Measurements from ENCODE around the gene DNASE2B. TPM values are rescaled to one million over a fixed set of nuclear protein-coding genes. Genes with fewer than 3 reads are reported as not detected.

Gene DNASE2B
- total RNA-seq, 1 donor from 2014 or later, result 21.7 TPM

- no peak for ATAC-seq
- intact Hi-C loops (cut with DNase I), result no loop called here
- H3K27me3 ChIP-seq, result no peaks in the 10 kb centered on the region
These were observed 44.6 kb upstream of the DNASE2B start for GRCh38 chr1:84353695-84354094.

DNA sequence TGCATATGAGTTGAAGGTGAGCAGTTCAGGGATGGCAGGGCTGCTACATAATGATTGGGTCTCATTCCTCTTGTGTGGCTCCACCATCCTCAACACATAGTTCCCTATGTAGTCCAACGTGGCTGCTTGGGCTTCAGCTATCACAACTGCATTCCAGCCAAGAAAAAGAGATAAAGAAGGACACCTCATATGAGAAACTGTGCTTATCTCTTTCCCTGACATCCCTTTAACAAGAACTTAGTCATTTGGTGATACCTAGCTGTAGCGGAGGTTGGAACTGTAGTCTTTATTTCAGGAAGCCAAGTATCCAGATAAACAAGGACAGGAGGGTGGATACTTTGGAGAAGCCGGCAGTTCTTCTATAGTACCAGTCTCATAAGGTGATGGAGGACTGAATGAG is 42.7 kb upstream of the DNASE2B start:
- Histone ChIP-seq H3K4me1 (no peaks in the 10 kb centered on the region), H3K4me3 (no peak overlapping the region), H3K36me3 (no peaks in the 10 kb centered on the region), H3K27ac (no peak overlapping the region), H3K9me3 (no peaks in the 10 kb centered on the region), H3K27me3 (no peaks in the 10 kb centered on the region)
- ATAC-seq (no peak), DNase-seq (no peak)
- TF ChIP-seq CTCF (IDR thresholded peaks at IDR 0.05), result no peak
- intact Hi-C loops (cut with DNase I), result no loop called here

More at GRCh38 chr1:84353695-84354094, 44.6 kb upstream of the DNASE2B start:
- H3K4me1 ChIP-seq, result no peaks in the 10 kb centered on the region
- TF ChIP-seq CTCF (IDR thresholded peaks at IDR 0.05), result no peak
- H3K9me3 ChIP-seq, result no peaks in the 10 kb centered on the region
- no peak overlapping the region for H3K4me3 ChIP-seq
- H3K36me3 ChIP-seq, result no peaks in the 10 kb centered on the region
- DNase-seq, result no peak
- no peak overlapping the region for H3K27ac ChIP-seq

DNA sequence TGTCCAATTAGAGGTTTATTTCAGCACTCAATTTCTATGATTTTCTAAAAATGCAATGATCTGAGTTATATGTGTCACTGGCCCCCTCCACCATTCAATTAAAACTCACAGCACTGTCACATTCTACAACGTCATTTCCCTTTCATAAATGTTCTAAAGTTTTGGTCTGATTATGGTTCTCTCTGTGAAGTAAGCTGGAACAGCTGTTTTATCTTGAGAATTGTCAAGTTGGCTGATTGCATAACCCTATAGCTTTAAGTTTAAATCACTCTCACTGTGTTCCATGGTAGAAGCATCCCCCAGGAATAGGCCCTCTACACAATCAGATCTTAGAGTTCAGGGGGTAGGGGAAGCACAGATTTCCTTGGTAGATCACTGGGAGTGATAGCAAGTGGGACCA is 41.4 kb upstream of the DNASE2B start:
- Histone ChIP-seq H3K4me3 (no peak overlapping the region), H3K9me3 (no peaks in the 10 kb centered on the region), H3K27me3 (no peaks in the 10 kb centered on the region), H3K36me3 (no peaks in the 10 kb centered on the region), H3K4me1 (no peaks in the 10 kb centered on the region), H3K27ac (no peak overlapping the region)
- DNase-seq (no peak), ATAC-seq (no peak)
- intact Hi-C loops (cut with DNase I), result no loop called here
- no peak for TF ChIP-seq CTCF (IDR thresholded peaks at IDR 0.05)

DNA sequence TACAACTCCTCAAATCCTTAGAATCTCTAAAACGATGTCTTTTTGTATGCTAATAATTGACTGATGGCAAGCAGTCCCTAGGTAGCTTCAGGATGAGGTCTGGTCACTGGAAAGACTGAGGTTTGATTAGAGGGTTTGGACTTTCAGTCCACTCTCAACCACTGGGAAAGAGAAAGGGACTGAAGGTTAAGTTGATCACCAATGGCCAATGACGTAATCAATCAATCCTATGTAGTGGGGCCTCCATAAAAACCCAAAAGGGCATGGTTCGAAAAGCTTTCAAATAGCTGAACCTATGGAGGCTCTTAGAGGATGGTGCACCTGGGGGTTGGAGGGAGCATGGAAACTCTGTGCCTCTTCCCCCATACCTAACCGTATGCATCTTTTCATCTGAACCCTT is 39.6 kb upstream of the DNASE2B start:
- DNase-seq (no peak), ATAC-seq (no peak)
- Histone ChIP-seq H3K9me3 (no peaks in the 10 kb centered on the region), H3K27ac (no peak overlapping the region), H3K36me3 (no peaks in the 10 kb centered on the region), H3K4me1 (no peaks in the 10 kb centered on the region), H3K4me3 (no peak overlapping the region), H3K27me3 (no peaks in the 10 kb centered on the region)
- intact Hi-C loops (cut with DNase I), result no loop called here
- TF ChIP-seq CTCF (IDR thresholded peaks at IDR 0.05), result no peak

GRCh38 chr1:84360316-84360715 is 38.0 kb upstream of the DNASE2B start:
- Histone ChIP-seq H3K27me3 (no peaks in the 10 kb centered on the region), H3K4me1 (no peaks in the 10 kb centered on the region), H3K4me3 (no peak overlapping the region), H3K9me3 (no peaks in the 10 kb centered on the region), H3K27ac (no peak overlapping the region), H3K36me3 (no peaks in the 10 kb centered on the region)
- no peak for DNase-seq
- no peak for TF ChIP-seq CTCF (IDR thresholded peaks at IDR 0.05)
- intact Hi-C loops (cut with DNase I), result no loop called here
- ATAC-seq, result peak; percentile 51

DNA sequence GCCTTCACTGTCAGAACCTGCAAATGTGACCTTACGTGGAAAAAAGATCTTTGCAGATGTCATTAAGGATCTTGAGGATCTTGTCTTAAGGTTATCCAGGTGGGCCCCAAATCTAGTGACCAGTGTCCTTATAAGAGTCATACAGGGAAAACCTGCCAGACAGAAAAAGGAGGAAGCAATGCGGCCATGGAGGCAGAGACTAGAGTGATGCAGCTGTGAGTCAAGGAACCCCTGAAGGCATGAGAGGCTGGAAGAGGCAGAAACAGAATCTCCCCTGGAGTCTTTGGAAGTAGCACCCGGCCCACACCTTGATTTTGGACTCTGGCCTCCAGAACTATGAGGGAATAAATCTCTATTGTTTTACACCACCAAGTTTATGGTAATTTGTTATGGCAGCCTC is 36.5 kb upstream of the DNASE2B start:
- intact Hi-C loops (cut with DNase I), result no loop called here
- no peak overlapping the region for H3K27ac ChIP-seq
- peaks cover 3% of the 10 kb centered on the region for H3K4me1 ChIP-seq
- no peaks in the 10 kb centered on the region for H3K36me3 ChIP-seq
- TF ChIP-seq CTCF (IDR thresholded peaks at IDR 0.05), result no peak
- no peak overlapping the region for H3K4me3 ChIP-seq
- no peaks in the 10 kb centered on the region for H3K27me3 ChIP-seq
- ATAC-seq, result no peak
- no peaks in the 10 kb centered on the region for H3K9me3 ChIP-seq
- no peak for DNase-seq
